Tibial artery (tissue), 4 donors: ENCODE results near the gene RNASEL.

ENCODE experiments used
- DNase-seq, 2 donors: peaks; one replicate each; pipeline ENCODE4 v3.0.0-alpha.2; 2019
- H3K27ac ChIP-seq, 2 donors: fragments of 200-600 bp; sonication (generic) in 1 of 2; 1 replicate in 1 of 2; 2 replicates in 1 of 2; pipeline ENCODE4 v1.5.1; 2018 to 2019; ENCODE audit warnings: mild to moderate bottlenecking in 1 of 2
- H3K27me3 ChIP-seq, 2 donors: fragments of 200-600 bp; sonication (generic) in 1 of 2; one replicate each; pipeline versions ENCODE4 v1.5.1 to v1.6.0; 2016 to 2019
- H3K36me3 ChIP-seq, 3 donors: fragments of 200-600 bp; sonication (generic) in 2 of 3; one replicate each; pipeline ENCODE4 v1.5.1; 2016 to 2019; ENCODE audit warnings: mild to moderate bottlenecking in 2 of 3
- H3K4me1 ChIP-seq, 4 donors: fragments of 200-600 bp; sonication (generic) in 2 of 4; 1 replicate in 3 of 4; 2 replicates in 1 of 4; pipeline ENCODE4 v1.5.1; 2016 to 2019
- H3K4me3 ChIP-seq, 2 donors: fragments of 200-600 bp; sonication (generic) in 1 of 2; 1 replicate in 1 of 2; 2 replicates in 1 of 2; pipeline ENCODE4 v1.5.1; 2018 to 2019; ENCODE audit warnings: mild to moderate bottlenecking in 2 of 2
- H3K9me3 ChIP-seq, 3 donors: fragments of 200-600 bp; sonication (generic) in 1 of 3; one replicate each; pipeline ENCODE4 v1.5.1; 2016 to 2019
- CTCF ChIP-seq, 2 experiments: fragments of 200-600 bp in 1 of 2; fragments of 450-650 bp in 1 of 2; IDR thresholded peaks; one replicate each; pipeline ENCODE4 v1.5.1; 2017 to 2019; ENCODE audit warnings: antibody characterized with exemption in 2 of 2, mild to moderate bottlenecking in 1 of 2, moderate library complexity in 1 of 2
- intact Hi-C: fragments of 100-400 bp; cut with DNase I; formaldehyde crosslinking; loops from one replicate; pipeline ENCODE4 v1.15.0; 2023; ENCODE audit warnings: low total_unique reads

RNASEL gene

GRCh38 chr1:182575540-182576149 lies 13.4 kb downstream of the RNASEL start:
- no peak for DNase-seq
- no peak overlapping the region for H3K27ac ChIP-seq
- H3K36me3 ChIP-seq = peaks cover 48 to 60% (median 52%) of the 10 kb centered on the region in 3 donors

DNA sequence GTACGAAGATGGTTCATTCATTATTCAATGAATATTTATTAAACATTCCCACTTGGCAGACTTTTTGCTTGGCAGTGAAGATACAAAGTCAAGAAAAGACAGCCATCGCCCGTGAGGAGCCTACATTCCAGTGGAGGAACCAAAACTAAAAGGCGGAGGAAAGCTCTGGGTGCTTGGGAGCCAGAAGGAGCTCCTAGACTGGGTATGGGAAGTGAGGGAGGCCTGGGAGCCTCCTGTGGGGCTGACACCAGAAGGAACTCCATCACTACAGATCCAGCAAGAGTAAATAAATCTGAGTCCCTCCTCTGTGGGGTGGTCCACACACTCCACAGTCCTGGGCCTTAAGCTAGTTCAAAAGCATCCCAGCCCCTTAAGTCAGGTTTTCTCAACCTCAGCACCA lies 14.9 kb downstream of the RNASEL start:
- Histone ChIP-seq H3K4me3 (no peak overlapping the region), H3K36me3 (peaks cover 33 to 45% (median 37%) of the 10 kb centered on the region in 3 donors), H3K9me3 (no peaks in the 10 kb centered on the region), H3K27ac (no peak overlapping the region), H3K27me3 (no peaks in the 10 kb centered on the region), H3K4me1 (no peaks in the 10 kb centered on the region)
- no peak for TF ChIP-seq CTCF (IDR thresholded peaks at IDR 0.05)
- DNase-seq = no peak
- intact Hi-C loops = no loop called here

More at GRCh38 chr1:182575540-182576149, 13.4 kb downstream of the RNASEL start:
- intact Hi-C loops = no loop called here
- no peaks in the 10 kb centered on the region for H3K4me1 ChIP-seq
- no peak for TF ChIP-seq CTCF (IDR thresholded peaks at IDR 0.05)
- no peak overlapping the region for H3K4me3 ChIP-seq
- H3K27me3 ChIP-seq = no peaks in the 10 kb centered on the region
- no peaks in the 10 kb centered on the region for H3K9me3 ChIP-seq

DNA sequence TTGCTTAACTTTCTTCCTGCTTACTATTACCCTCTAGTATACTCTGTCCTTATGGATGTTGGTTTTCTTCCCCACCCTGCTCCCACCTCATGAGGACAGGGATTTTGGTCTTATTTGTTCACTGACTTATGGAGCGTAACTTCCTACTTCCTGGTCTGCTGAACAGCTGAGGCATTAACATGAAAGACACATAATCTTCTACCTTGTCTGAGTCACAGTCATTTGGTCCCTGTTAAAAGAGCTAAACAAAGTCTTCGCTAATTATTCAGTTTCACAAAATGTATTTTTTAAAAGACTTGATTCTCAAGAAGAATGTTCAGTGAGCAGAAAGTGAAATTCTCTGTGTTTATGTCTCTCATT lies 18.5 kb downstream of the RNASEL start:
- no peak for DNase-seq
- intact Hi-C loops = no loop called here

DNA sequence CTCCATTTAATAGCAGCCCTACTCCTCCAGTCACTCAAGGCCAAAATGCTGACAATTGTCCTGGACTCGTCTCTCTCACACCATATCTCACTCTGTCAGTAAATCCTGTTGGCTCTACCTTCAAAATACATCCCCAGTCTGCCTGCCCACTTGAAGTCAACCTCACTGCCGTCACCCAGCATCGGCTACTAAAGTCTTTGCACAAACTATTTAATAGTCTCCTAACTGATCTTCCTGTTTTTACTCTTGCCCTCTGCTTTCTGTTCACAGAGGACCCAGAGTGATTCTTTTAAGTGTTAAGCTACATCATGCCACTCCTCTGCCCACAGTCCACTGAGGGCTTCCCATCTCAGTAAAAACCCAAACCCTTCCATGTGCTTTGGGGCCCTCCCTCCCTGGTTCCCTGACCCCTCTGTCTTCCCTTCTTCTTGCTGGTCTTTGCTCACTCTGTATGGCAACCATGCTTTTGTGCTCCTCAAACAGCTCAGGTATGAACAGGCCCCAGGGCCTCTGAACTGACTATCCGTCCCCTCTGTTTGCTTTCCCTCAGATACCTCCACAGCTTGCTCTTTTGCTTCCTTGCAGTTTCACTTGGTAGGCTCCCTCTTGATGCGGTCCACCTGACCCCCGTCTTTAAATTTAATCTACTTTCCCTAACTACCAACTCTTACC lies 19.0 kb downstream of the RNASEL start:
- no peak for DNase-seq
- H3K4me1 ChIP-seq = no peaks in the 10 kb centered on the region
- no peaks in the 10 kb centered on the region for H3K27me3 ChIP-seq
- intact Hi-C loops = no loop called here
- no peak overlapping the region for H3K4me3 ChIP-seq
- peaks cover 7 to 21% (median 18%) of the 10 kb centered on the region in 3 donors for H3K36me3 ChIP-seq
- TF ChIP-seq CTCF (IDR thresholded peaks at IDR 0.05) = no peak
- no peak overlapping the region for H3K27ac ChIP-seq
- peaks cover 0 to 5% (median 0%) of the 10 kb centered on the region in 3 donors for H3K9me3 ChIP-seq

More for the DNA sequence above, 18.5 kb downstream of the RNASEL start:
- no peak overlapping the region for H3K27ac ChIP-seq
- H3K9me3 ChIP-seq = peaks cover 0 to 5% (median 0%) of the 10 kb centered on the region in 3 donors
- no peaks in the 10 kb centered on the region for H3K27me3 ChIP-seq
- no peaks in the 10 kb centered on the region for H3K4me1 ChIP-seq
- peaks cover 13 to 26% (median 23%) of the 10 kb centered on the region in 3 donors for H3K36me3 ChIP-seq
- no peak for TF ChIP-seq CTCF (IDR thresholded peaks at IDR 0.05)
- no peak overlapping the region for H3K4me3 ChIP-seq

- DNase-seq = no peak
- no peak for TF ChIP-seq CTCF (IDR thresholded peaks at IDR 0.05)
- intact Hi-C loops = no loop called here
- H3K27me3 ChIP-seq = no peaks in the 10 kb centered on the region
- peaks cover 0 to 5% (median 0%) of the 10 kb centered on the region in 3 donors for H3K9me3 ChIP-seq
- H3K4me1 ChIP-seq = no peaks in the 10 kb centered on the region
- H3K27ac ChIP-seq = no peak overlapping the region
- peaks cover 0 to 10% (median 7%) of the 10 kb centered on the region in 3 donors for H3K36me3 ChIP-seq
- H3K4me3 ChIP-seq = no peak overlapping the region
Measured at GRCh38 chr1:182568647-182569284, 20.3 kb downstream of the RNASEL start.
